Mucosa of rectum (tissue), 2 donors: Measurements from ENCODE around the gene CDKN1C.

Experiments
- H3K27ac ChIP-seq, 2 donors: one replicate each; pipeline ENCODE4 v1.7.0; 2013; ENCODE audit warnings: inconsistent platforms in 2 of 2, low read depth in 2 of 2, low read length in 2 of 2
- H3K27me3 ChIP-seq, 2 donors: one replicate each; pipeline ENCODE4 v1.7.0; 2013; ENCODE audit warnings: low read length in 2 of 2; ENCODE audit not compliant: control insufficient read depth in 2 of 2, insufficient read depth in 2 of 2
- H3K36me3 ChIP-seq, 2 donors: one replicate each; pipeline ENCODE4 v1.7.0; 2013; ENCODE audit warnings: low read length in 2 of 2; ENCODE audit not compliant: control insufficient read depth in 2 of 2, insufficient read depth in 2 of 2
- H3K4me1 ChIP-seq, 2 donors: one replicate each; pipeline ENCODE4 v1.7.0; 2013; ENCODE audit warnings: low read length in 2 of 2, mild to moderate bottlenecking in 1 of 2; ENCODE audit not compliant: control insufficient read depth in 2 of 2, insufficient read depth in 2 of 2
- H3K4me3 ChIP-seq, 2 donors: one replicate each; pipeline ENCODE4 v1.7.0; 2013; ENCODE audit warnings: low read length in 2 of 2
- H3K9ac ChIP-seq, 2 donors: one replicate each; pipeline ENCODE4 v1.7.0; 2013; ENCODE audit warnings: low read length in 2 of 2, low read depth in 1 of 2, mild to moderate bottlenecking in 1 of 2
- H3K9me3 ChIP-seq, 2 donors: one replicate each; pipeline ENCODE4 v1.7.0; 2013; ENCODE audit warnings: low read length in 2 of 2; ENCODE audit not compliant: control insufficient read depth in 2 of 2
- donor health status: healthy.
- donor health status: Normal muscosa, but diverticular disease.

Gene CDKN1C

GRCh38 chr11:2898366-2899079 lies 12.9 kb upstream of the CDKN1C start:
- H3K36me3 ChIP-seq: no peaks in the 10 kb centered on the region
- H3K9ac ChIP-seq: peak overlapping the region in 1 of 2 donors; percentile 2
- H3K27ac ChIP-seq: peak overlapping the region; percentile 42 to 76
- peak overlapping the region in 1 of 2 donors; percentile 20 for H3K4me3 ChIP-seq
- no peaks in the 10 kb centered on the region for H3K9me3 ChIP-seq
- H3K4me1 ChIP-seq: peaks cover 21 to 24% of the 10 kb centered on the region in 2 donors
- no peaks in the 10 kb centered on the region for H3K27me3 ChIP-seq

DNA sequence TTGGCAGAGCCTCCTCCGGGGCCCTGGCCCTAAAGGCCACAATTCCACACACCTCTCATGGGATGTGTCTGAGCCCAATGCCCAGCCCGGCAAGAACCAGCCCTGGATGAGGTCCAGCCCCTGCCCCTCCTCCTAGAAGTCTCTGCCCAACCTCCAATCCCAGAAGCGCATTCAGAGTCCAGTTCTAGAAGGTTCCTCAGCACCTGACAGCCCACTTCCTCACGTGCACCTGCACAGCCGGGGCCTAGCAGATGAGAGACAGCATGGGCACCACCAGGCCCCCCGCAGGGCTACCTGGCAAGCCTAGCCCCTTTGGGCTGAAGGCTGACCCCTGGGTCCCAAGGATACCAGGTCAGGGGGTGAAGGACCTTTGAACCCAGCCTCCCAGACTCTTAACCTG lies 11.5 kb upstream of the CDKN1C start:
- no peak overlapping the region for H3K9ac ChIP-seq
- H3K4me3 ChIP-seq: no peak overlapping the region
- H3K36me3 ChIP-seq: no peaks in the 10 kb centered on the region
- no peak overlapping the region for H3K27ac ChIP-seq
- no peaks in the 10 kb centered on the region for H3K27me3 ChIP-seq
- no peaks in the 10 kb centered on the region for H3K9me3 ChIP-seq
- H3K4me1 ChIP-seq: peaks cover 15 to 20% of the 10 kb centered on the region in 2 donors

- Histone ChIP-seq H3K9me3 (no peaks in the 10 kb centered on the region), H3K36me3 (no peaks in the 10 kb centered on the region), H3K4me1 (peaks cover 19 to 21% of the 10 kb centered on the region in 2 donors), H3K27ac (no peak overlapping the region), H3K4me3 (no peak overlapping the region), H3K9ac (no peak overlapping the region), H3K27me3 (no peaks in the 10 kb centered on the region)
Measured at GRCh38 chr11:2896047-2896446, 10.5 kb upstream of the CDKN1C start.

DNA sequence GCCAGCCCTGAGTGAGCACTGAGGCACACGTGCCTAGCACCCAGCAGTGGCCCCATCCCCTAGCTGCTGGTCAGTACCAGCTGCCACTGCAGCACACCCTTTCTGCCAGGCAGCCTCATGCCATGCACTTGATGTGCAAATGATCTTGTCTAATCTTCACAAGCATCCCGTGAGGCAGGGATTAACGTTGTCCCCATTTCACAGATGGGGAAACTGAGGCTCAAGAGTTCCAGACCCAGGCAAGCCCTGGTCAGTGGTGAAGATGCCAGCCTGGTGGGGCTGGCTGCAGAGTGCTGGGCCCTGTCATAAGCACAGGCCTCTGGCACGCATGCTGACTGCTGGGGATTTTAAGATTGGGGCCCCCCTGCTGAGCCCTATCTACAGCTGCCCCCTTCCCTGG lies 8.4 kb upstream of the CDKN1C start:
- Histone ChIP-seq H3K27me3 (no peaks in the 10 kb centered on the region), H3K9ac (no peak overlapping the region), H3K9me3 (no peaks in the 10 kb centered on the region), H3K27ac (no peak overlapping the region), H3K4me3 (no peak overlapping the region), H3K36me3 (no peaks in the 10 kb centered on the region), H3K4me1 (peaks cover 19 to 21% of the 10 kb centered on the region in 2 donors)

DNA sequence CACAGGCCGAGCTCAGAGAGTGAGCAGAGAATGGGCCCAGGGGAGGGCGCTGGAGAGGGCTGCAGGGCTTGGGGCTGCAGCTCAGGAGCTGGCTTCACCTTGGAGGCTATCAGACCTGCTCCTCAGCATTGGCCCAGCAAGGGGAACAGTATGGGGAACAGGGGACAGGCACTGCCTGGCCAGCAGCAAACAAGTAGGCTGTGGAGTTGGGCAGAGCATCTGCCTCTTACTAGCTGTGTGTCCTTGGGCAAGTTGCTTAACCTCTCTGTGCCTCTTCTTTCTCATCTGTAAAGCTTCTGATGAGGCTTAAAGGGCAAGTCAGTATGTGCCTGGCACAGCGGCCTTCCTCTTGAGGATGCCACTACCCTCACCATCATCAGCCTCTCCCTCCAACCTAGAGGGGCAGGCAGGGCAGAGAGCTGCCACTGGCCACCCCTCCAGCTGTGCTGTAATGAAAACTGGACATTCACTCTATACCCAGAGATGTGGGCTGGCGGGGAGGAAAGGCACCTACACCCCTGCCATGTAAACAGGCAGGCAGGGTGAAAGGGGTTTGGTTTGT lies 7.5 kb upstream of the CDKN1C start:
- Histone ChIP-seq H3K9me3 (no peaks in the 10 kb centered on the region), H3K36me3 (no peaks in the 10 kb centered on the region), H3K27ac (peak overlapping the region; percentile 28 to 61), H3K4me1 (peaks cover 17 to 20% of the 10 kb centered on the region in 2 donors), H3K27me3 (no peaks in the 10 kb centered on the region), H3K4me3 (peak overlapping the region; percentile 56 to 62), H3K9ac (peak overlapping the region in 1 of 2 donors; percentile 26)

GRCh38 chr11:2892215-2892966 lies 6.8 kb upstream of the CDKN1C start:
- H3K27me3 ChIP-seq: no peaks in the 10 kb centered on the region
- no peaks in the 10 kb centered on the region for H3K9me3 ChIP-seq
- H3K4me1 ChIP-seq: peaks cover 17 to 20% of the 10 kb centered on the region in 2 donors
- H3K4me3 ChIP-seq: peak overlapping the region; percentile 56 to 62
- no peaks in the 10 kb centered on the region for H3K36me3 ChIP-seq
- H3K9ac ChIP-seq: peak overlapping the region; percentile 47 to 71
- H3K27ac ChIP-seq: peak overlapping the region; percentile 28 to 67

- no peaks in the 10 kb centered on the region for H3K36me3 ChIP-seq
- no peaks in the 10 kb centered on the region for H3K9me3 ChIP-seq
- H3K4me1 ChIP-seq: peaks cover 17 to 20% of the 10 kb centered on the region in 2 donors
- H3K27me3 ChIP-seq: no peaks in the 10 kb centered on the region
- H3K4me3 ChIP-seq: peak overlapping the region; percentile 56 to 62
- H3K27ac ChIP-seq: peak overlapping the region; percentile 25 to 67
- H3K9ac ChIP-seq: peak overlapping the region in 1 of 2 donors; percentile 71
Measured at GRCh38 chr11:2891326-2892214, 6.0 kb upstream of the CDKN1C start.

- Histone ChIP-seq H3K27me3 (no peaks in the 10 kb centered on the region), H3K36me3 (no peaks in the 10 kb centered on the region), H3K9me3 (no peaks in the 10 kb centered on the region), H3K4me1 (peaks cover 21 to 23% of the 10 kb centered on the region in 2 donors), H3K4me3 (peak overlapping the region in 1 of 2 donors; percentile 20), H3K9ac (peak overlapping the region; percentile 24 to 71), H3K27ac (no peak overlapping the region)
Measured at GRCh38 chr11:2890466-2891294, 5.1 kb upstream of the CDKN1C start.
